Retinal pigment epithelial cell (primary cell): ENCODE data around the gene CA14.

Source experiments
- DNase-seq: peaks from one replicate; pipeline ENCODE4 v3.0.0-alpha.2; 2010; ENCODE audit warnings: low read depth
- H3K4me3 ChIP-seq: 2 replicates; pipeline ENCODE4 v1.5.1; 2011; ENCODE audit warnings: mild to moderate bottlenecking, low read length, control low read depth, moderate library complexity
- CTCF ChIP-seq: conservative IDR thresholded peaks from 2 replicates; pipeline ENCODE4 v1.5.1; 2011; ENCODE audit warnings: low read depth, low read length, control low read depth, inconsistent platforms

Gene CA14

GRCh38 chr1:150243003-150243402 lies 14.6 kb upstream of the CA14 start:
- no peak for DNase-seq
- TF ChIP-seq CTCF: no peak
- H3K4me3 ChIP-seq: no peak overlapping the region

- no peak overlapping the region for H3K4me3 ChIP-seq
- no peak for DNase-seq
Measured at GRCh38 chr1:150249936-150250335, 7.6 kb upstream of the CA14 start.

GRCh38 chr1:150256198-150256553 lies 1.4 kb upstream of the CA14 start:
- peak overlapping the region; percentile 54 for H3K4me3 ChIP-seq
- DNase-seq: no peak
- TF ChIP-seq CTCF: no peak

More at GRCh38 chr1:150249936-150250335, 7.6 kb upstream of the CA14 start:
- no peak for TF ChIP-seq CTCF

- H3K4me3 ChIP-seq: peak overlapping the region; percentile 54
- DNase-seq: peak; percentile 55
- TF ChIP-seq CTCF: no peak
Measured at GRCh38 chr1:150256554-150257341, 826 bp upstream of the CA14 start.

- peak overlapping the region; percentile 33 for H3K4me3 ChIP-seq
- no peak for TF ChIP-seq CTCF
- DNase-seq: no peak
Measured at GRCh38 chr1:150259217-150259616, 1.6 kb downstream of the CA14 start.

- H3K4me3 ChIP-seq: peak overlapping the region; percentile 33
- DNase-seq: no peak
- TF ChIP-seq CTCF: no peak
Measured at GRCh38 chr1:150259758-150260669, 2.4 kb downstream of the CA14 start.
